Forelimb muscle (tissue), 1 donor: Measurements from ENCODE around the gene TOP2A. TPM values are rescaled to one million over a fixed set of nuclear protein-coding genes. Genes with fewer than 3 reads are reported as not detected.
"Not testable (repeated sequence)": the region's sequence is repeated elsewhere in the genome, so short reads cannot be mapped to it uniquely, and the experiment has no call there.

Source experiments
- DNase-seq: peaks from one replicate; pipeline ENCODE4 v3.0.0-alpha.2; 2013; ENCODE audit warnings: low read depth
- polyA plus RNA-seq: library from polyadenylated mRNA; unstranded; fragments of 120-200 nt; gene quantifications from one replicate; pipeline ENCODE4 v1.2.1, GENCODE V29; 2013; ENCODE audit not compliant: insufficient read length

The TOP2A gene
- polyA plus RNA-seq, 1 donor, result 53.9 TPM

GRCh38 chr17:40376541-40376940 is 41.2 kb downstream of the TOP2A start:
- DNase-seq, result not testable (repeated sequence)

GRCh38 chr17:40375786-40376185 is 41.9 kb downstream of the TOP2A start:
- DNase-seq, result not testable (repeated sequence)

DNA sequence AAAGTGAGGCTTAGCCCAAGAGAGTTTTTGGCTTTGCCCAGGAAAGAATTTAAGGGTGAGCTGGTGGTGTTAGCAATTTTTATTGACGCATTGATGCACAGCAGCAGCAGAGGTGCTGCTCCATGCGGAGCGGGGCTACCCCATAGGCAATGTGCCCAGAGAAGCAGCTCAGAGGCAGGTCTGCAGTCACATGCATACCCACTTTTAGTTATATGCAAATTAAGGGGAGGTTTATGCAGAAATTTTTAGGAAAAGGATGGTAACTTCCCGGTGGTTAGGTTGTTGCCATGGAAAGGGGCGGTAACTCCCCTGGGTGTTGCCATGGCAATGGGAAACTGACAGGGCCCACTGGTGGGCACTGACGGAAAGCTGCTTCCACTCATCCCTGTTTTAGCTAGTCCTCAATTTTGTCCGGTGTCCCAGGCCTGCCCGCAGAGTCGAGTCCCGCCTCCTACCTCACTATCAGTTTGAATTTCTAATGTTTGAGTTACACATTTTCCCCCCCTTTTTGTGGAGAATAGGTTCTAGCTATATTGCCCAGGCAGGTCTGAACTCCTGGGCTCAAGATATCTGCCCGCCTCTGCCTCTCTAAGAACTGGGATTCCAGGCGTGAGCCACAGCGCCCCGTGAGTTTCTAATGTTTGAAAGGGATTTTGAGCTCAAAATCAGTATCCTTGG is 42.7 kb downstream of the TOP2A start:
- DNase-seq, result no peak

DNA sequence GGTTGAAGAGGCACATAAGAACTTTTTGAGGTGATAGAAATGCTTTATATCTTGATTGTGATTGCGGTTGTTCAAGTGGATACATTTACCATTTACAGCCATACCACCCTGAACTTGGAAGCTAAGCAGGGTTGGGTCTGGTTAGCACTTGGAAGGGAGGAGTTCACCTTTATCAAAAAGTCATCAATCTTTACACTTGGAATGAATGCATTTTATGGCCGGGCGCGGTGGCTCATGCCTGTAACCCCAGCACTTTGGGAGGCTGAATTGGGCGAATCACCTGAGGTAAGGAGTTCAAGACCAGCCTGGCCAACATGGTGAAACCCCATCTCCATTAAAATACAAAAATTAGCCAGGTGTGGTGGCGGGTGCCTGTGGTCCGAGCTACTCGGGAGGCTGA is 43.7 kb downstream of the TOP2A start:
- DNase-seq, result no peak

DNA sequence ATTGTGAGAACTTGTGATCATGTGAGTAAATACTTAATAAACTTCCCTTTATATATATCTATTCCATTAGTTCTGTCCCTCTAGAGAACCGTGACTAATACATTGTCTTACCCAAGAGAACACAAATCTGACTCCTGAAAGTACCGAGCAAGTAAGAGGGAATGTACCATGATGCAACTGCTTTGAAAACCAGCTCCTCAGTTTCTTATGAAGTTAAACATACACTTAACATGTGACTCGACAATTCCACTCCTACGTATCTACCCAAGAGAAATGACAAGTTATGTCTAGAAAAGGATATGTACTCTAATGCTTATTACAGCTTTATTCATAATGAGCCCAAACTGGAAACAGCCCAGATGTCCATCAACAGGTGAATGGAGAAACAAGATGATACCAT is 44.4 kb downstream of the TOP2A start:
- DNase-seq, result no peak

DNA sequence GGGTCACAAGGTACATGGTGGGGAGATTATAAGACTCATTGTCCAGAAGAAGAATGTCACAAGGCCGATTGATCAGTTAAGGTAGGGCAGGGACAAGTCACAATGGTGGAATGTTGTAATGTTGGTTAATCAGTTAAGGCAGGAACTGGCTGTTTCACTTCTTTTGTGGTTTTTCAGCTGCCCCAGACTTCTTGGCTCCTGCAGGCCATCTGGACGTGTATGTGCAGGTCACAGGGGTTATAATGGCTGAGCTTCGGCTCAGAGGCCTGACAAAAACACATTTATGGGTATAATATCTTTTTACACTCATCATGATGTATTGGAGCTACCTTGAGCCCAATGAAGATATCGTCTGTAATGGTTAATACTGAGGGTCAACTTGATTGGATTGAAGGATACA is 45.1 kb downstream of the TOP2A start:
- not testable (repeated sequence) for DNase-seq

DNA sequence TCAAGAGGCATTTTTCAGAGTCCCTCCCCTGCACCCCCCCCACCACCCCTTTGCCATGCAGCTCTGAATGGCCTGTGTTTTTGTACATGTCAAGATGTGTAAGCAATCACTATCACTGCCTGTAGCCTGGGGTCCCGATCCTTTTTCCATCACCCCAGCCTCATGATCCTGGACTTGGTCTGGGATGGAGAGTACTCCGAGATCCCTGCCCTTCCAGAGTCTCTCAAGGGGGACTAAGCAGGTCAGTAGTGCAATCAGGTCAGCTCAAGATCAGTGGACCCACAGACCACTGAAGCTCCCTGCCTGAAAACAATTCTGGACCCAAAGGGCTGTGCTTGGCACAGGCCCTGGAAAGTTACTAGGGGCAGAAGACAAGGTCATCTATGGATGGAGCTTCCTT is 45.7 kb downstream of the TOP2A start:
- DNase-seq, result no peak

DNA sequence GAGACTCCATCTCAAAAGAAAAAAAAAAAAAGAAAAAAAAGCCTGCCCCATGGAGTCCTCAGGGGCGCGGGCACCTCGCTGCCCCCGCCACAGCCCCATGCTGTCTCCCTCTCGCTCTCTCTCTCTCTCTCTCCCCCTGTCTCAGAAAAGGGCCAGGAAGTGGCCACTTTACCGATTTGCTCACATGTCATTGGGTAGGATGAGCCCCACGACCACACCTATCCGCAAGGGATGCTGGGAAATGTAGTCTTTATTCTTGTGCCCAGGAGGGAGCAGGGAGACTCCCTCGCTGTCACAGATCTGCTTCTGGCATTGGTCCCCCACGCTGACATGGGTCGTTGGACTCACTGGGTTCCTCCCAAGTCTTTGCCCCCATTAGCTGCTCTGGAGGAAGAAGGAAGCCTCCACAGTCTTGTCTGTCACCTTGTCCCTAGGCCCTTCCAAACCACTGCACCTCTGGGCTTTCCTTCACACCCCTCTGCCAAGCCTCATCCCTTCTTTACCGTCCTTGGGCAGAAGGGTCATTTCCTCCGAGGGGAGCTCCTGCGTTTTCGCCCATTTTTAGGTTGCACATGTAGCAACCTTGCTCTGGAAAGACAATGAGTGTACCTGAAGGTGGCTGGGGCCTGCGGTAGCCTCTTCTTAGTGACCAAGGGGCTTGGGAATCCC is 46.3 kb downstream of the TOP2A start:
- DNase-seq, result no peak

- no peak for DNase-seq
These were observed 47.8 kb downstream of the TOP2A start for GRCh38 chr17:40369923-40370322.

- not testable (repeated sequence) for DNase-seq
These were observed 50.0 kb downstream of the TOP2A start for GRCh38 chr17:40367728-40368127.

DNA sequence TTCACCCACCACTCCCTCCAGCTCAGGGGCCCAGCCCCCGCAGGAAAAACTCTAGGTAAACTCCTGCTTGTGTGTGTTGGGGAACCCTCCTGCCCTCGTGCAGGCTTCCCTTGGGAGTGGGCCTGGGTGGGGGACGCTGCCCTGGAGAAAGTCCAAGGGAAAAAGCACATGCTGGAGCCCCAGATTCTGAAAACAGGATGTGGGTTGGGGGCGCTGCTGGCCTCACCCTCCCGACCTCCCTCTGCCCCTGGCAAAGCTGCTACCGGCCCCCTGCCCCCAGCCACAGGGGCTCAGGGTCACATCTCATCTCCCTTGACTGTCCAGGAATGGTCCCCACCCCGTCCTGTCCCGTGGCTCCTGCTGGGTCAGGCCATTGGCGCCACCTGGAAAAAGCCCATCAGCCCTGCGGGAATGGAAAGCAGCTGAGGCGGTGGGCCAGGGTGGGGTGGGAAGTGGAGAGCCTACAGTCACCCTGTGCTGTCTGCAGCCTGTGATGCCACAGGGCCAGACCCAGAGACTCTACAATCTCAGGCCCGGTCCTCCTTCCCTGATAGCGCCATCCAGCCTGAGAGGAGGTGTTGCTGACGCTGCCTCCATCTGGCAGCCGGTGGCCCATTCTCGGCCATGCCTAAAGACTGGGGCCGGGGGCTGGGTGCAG is 50.7 kb downstream of the TOP2A start:
- no peak for DNase-seq

DNA sequence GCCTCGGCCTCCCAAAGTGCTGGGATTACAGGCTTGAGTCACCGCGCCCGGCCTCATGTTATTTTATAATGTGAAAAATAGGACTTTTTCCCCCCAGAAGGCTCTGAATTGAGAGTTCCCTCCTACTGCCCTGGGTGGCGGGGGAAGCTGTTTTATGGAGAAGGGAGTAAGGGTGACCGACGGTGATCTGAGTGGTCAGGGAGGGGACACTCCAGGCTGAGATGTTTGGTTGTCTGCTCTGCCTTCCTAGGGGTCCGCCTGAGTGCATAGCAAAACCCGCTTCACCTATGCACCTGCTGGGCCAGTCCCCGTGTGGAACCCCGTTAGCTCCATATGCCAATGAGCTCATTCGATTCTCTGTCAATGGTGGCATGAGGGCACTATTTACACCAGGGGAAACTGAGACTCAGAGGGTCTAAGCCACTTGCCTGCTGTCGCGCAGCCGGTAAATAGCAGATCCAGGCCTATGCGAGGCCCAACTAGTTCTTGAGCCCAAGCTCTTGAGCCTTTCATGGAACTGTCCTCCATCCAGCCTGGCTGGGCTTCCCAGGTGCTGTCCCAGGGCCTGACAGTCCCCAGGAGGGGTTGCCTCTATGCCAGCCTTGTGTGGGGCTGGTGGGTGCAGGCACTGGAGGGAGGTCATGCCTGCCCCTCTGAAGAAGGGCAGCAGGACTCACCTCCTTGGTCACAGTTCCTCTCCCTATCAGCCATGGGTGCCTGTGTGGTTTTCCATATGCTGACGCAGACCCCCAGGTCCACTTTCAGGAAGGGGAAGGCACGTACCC is 51.4 kb downstream of the TOP2A start:
- DNase-seq, result no peak

DNA sequence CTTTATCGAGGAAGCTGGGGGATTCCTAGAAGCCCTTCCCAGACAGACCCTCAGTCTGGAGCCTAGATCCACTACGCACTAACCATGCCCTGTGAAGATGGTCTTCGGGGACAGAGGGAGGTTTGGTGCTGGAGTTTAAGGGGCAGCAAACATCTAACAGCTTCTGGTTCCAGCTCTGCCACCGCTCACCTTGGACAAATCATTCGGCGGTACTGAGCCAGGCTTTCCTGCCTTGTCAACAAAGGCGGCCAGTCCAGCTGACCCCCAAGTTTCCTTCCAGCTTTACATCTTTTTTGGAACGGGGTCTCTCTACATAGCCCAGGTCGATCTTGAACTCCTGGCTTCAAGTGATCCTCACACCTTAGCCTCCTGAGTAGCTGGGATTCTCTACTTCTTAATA is 52.8 kb downstream of the TOP2A start:
- no peak for DNase-seq

DNA sequence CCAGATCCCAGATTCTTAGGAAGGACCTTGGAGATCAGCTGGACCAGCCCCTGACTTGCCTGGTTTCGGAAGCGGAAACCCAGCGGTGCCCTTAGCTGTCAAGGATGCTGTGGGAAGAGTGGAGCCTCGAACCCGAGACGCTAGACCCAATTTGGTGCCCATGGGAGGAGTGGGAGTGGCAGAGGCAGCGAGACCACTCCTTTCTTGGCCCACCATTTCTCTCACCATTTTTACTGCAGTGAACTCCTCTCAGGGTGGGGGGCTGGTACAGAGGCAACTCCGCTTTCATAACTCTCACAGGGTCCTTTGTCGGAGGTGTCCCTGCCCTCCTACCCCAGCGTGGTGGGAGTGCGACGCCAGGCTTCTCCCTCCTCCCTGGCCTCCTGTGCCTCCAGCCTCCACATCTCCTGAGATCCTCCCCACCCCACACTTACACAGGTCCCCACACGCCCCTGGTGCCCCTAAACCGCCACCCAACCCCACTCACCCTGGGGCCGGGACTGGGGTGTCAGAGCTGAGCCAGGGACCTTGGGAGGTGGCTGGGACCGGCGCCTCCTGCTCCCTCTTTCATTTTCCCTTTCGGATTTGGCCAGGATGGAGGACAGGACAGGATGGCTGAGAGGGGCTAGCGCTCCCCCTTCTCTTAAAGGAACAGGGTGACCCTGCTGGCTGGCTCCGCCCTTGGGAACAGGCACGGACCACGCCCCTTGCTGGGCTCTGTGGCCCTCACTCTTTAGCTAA is 53.4 kb downstream of the TOP2A start, which contains the start of gene GJD3:
Gene GJD3 (minus strand): TSS at position 617 of the 741 bp plus-strand sequence. CDS start 922 bp downstream, outside the sequence.
- DNase-seq, result no peak

DNA sequence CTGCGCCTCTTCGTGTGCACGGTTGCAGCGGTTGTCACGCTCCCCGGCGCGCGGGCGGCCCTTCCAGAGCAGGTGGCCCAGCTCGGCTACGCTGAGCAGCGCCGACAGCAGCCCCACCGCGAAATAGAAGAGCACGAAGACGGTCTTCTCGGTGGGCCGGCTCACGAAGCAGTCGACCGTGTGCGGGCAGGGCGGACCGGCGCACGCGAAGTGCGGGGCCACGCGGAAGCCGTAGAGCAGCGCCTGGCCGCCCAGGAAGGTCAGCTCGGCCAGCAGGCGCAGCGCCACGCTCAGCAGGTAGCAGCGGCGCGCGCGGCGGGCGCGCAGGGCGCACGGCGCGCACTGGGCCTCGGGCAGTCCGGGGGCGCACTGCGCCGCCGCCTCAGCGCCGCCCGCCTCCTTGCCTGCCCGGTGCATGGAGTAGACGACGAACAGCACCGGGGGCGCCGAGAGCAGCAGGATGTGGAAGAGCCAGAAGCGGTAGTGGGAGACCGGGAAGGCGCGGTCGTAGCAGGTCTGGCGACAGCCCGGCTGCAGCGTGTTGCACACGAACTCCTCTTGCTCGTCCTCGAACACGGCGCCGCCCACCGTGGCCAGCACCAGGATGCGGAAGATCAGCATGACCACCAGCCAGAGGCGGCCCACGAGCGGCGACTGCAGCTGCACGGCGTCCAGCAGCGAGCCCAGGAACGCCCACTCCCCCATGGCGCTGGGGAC is 54.4 kb downstream of the TOP2A start:
- no peak for DNase-seq

DNA sequence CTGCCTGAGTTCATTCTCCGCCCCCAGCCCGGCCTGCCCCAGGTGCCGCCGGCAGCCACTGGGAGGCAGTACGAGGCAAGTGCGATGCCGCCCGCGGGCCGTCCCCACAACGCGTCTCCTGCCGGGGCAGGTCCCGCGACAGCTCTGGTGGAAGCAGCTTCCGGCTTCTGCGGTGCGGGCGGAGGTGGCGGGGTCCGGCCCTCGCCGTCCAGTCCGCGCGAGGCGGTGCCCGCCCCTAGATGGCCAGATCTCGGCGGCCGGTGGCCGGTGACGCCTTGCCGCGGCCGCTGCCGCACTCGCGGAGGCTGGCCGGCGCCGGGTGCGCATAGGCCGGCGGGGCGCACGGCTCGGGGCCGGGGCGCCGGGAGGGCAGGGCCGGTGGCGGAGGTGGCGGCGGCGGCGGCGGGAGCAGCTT is 55.0 kb downstream of the TOP2A start:
- no peak for DNase-seq

- DNase-seq, result no peak
These were observed 55.6 kb downstream of the TOP2A start for GRCh38 chr17:40361925-40362695.

GRCh38 chr17:40361063-40361924 is 56.4 kb downstream of the TOP2A start:
- DNase-seq, result no peak

DNA sequence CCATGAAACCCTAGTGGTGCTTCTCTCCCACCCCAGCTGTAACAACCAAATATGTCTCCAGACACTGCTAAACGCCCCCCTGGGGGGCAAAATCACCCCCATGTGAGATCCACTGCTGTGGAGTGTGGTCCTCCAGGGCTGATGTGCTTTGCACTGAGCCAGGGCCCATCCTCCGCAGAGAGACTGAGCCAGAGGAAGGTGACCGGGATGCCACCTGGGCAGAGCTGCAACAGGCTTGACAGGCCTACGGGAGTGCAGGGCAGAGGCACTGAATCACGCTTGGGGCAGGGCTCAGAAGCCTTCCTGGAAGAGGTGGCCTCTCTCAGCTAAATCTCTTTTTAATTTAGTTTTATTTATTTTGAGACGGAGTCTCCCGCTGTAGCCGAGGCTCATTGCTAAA is 57.6 kb downstream of the TOP2A start:
- no peak for DNase-seq
